ENCODE measurements around the gene HPCAL4. TPM values are rescaled to one million over a fixed set of nuclear protein-coding genes. Genes with fewer than 3 reads are reported as not detected.
A peak's percentile ranks its signal among the peaks of the same experiment; 100 is the strongest.

The HPCAL4 gene
- total RNA-seq, 1 donor from 2014 or later, result 4.4 TPM

DNA sequence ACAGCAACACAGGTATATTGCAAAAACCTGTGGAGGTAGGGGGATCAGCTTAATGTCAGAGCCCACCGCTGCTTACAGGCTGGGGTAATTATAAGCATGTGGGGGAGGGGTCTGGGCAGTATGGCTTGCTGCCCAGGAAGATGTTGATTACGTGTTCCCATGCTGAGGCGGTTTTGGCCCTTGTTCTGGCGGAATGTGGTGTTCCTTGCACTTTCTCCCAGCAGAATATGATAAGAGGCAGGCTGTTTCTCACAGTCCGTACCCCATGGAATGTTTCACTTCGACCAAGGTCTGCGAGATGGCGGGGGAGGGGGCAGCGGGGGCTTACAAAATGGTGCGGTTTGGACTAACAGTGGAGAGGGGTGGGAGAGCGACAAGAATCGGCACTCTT lies 9.8 kb upstream of the HPCAL4 start:
- DNase-seq (ENCODE audit: low read depth), result peak; percentile 47

DNA sequence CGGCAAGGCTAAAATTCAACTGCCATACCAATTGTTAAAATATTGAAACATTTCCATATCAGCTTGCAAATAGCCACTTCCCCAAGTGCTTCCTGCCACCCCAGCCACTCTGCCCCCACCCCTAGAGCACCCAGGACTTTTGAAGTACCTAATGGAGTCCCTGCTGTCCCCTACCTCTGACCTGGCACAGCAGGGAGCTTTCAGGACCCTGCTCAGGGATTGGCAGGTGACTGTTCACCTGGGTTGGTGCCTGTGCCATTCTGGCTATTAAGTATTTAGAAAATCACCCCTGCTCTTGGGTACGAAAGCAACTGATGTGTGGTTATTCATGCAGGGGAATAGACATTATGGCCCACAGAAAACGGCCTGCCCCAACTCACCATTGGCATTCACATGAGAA lies 9.1 kb upstream of the HPCAL4 start:
- DNase-seq (ENCODE audit: low read depth), result no peak

DNA sequence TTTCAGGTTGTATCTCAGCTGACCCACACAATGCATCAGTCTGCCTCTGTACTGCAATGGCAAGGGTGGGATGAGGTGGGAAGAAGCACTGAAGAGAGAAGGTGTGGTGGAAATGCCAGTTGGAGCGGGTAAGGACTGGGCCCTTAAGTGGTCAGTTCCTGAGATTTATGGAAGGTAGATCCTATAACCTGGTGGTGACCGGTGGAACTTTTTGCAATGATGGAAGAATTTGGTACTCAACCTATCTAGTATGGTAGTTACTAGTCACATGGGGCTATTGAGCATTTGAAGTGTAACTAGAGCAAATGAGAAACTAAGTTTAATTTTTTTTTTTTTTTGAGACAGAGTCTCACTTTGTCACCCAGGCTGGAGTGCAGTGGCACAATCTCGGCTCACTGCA lies 8.2 kb upstream of the HPCAL4 start:
- no peak for DNase-seq (ENCODE audit: low read depth)

DNA sequence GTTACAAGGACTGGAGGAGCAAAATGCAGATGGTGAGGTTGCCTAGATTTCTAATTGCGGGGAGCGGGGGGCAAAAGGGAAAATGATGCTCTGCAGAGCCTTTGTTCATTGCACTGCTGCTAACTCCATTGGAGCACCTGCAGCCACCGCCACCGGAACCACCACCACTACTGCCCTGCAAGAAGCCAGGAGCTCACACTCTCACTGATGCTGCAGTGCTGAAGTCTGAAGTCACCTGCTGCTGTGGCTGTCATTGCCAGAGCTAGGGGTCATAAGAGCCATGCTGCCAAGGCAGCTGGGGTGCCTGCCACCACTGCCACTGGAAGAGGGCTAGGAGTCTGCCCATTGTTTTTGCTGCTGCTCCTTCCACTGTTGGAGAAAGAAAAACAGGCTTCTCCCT lies 7.3 kb upstream of the HPCAL4 start:
- no peak for DNase-seq (ENCODE audit: low read depth)

DNA sequence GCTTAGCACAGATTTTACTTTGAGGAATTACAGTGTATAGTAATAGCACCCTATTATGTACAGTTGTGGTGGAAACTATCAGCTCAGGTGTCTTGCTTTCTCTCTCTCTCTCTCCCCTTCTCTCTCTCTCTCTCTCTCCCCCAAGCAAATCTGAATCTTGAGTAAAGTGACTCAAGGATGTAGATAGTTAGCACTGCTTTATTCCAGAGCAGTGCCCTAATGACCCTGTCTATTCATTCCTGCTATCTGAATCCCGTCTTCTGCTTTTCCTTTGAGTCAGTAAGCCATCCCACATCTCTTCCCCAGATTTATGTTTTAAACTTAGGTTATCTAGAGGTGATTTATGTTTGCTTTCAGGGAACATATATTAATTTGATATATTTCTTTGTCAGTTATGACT lies 5.2 kb upstream of the HPCAL4 start:
- no peak for DNase-seq (ENCODE audit: low read depth)

DNA sequence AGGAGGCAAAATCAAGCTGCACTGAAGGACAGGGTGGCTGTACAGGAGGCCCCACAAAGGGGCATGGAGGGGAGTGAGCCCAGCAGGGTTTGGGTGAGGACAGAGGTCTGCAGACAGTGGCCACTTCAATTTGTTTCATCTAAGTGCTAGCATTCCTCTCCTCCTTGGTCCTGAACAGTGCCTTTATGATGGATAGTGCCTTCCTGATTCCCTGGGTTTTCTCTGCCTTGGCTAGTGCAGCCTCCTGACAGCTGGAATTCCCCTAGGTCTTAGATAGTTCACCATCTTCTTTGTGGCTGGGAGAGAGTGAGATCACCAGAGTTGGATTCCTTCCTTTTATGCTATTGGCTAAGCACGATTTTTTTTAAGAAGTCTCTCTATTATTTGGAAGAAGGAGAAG lies 3.8 kb upstream of the HPCAL4 start:
- DNase-seq (ENCODE audit: low read depth), result no peak

DNA sequence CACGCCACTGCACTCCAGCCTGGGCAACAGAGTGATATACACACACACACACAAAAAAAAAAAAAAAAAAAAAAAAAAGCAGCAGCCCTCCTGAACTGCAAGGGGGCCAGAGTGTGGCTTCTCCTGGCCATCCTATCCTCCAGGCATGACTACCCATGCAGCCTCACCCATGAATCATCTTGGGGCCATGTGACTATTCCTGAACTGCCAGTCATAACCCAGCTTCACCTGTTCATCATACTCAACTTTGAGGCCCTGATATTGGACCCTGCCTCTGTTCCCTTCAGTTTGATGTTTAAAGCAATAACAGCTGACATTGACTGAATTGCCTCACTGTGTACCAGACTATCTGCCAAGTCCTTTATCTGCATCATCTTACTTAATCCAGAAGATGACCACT lies 2.8 kb upstream of the HPCAL4 start:
- DNase-seq (ENCODE audit: low read depth), result peak; percentile 13

DNA sequence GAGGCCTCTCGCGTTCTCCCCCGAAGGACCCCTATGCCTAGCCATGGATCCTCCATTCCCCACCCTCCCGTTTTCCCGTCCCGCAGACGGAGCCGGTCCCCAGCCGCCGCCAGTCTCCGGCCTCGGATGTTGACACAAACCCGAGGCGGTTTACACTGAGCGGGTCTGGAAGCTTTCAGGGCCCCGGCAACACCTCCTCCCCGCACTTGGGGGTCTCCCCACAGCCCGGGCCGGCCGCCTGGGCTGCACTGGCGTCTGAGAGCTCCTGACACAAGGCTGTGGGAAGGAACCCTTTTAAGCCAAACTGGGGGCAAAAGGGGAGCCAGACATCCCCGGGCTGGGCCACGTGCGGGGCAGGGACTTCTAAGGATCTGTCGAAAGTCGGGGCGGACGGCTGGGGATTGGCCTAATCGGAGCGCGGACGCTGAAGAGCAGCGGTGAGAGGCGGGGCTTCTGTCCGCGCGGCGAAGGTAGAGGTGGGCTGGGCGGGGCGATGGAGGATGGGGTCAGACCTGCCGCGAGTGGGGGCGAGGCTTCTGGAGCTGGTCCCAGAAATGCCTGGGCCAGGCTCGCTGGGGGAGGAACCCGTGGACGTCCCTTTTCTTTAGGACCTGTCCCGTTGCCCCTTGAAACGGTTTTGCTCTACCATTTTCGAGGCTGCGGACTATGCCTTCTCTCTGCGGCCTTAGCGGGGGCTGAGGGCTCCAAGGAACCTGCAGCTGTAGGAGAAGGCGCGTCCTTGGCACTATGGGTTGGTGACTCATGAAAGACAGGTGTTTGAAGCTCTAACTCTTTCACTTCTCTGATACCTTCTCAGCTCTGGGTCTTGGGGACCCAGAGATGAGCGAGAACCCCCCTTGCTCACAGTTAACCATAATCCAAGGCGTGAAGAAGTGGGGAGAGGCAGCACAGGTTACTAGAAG lies 1.2 kb upstream of the HPCAL4 start:
- no peak for DNase-seq (ENCODE audit: low read depth)

DNA sequence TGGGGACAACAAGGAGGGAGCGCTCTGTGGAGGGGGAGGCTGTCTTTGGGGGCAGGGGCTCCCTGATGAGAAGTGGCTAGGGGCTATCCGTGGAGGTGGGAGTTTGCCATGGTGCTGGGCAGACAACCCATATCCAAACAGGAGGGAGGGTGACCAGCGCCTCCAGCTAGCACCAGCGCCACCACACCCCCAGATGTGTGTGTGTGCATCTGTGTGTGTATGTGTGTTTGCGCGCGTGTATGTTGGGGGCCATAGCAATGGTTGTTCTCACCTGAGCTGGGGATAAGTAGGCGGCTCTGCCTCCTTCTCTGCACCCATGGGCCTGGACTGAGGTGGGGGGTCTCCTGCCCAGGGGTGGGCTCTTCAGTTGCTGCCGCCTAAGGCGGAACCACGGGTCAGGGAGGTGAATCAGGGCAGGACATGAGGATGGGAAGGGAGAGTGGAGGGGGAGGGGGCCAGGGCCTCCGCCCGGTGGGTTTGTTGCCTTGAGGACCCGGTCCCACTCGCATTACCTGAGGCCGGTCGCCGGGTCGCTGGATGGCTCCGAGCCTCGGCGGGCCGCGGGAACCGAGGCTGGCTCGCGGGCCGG lies 345 bp downstream of the HPCAL4 start:
- DNase-seq (ENCODE audit: low read depth), result no peak

DNA sequence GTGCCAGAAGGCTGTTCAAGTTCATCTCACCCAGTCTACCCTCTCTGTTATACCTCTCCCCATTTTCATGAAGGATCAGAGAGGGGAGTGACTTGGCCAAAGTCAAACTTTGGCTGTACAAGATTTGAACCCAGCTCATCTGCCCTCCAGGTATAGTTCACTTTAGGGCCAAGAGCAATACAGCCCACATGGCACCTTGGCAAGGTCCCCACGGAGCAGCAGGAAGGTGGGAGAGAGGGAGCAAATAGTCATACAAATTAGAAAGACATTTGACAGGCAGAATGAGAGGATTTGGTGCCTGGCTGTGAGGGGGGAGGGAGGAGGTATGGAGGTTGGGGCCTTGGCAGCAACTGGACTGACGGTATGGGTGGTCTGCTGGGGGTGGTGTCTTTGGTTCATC lies 1.0 kb downstream of the HPCAL4 start:
- DNase-seq (ENCODE audit: low read depth), result no peak

DNA sequence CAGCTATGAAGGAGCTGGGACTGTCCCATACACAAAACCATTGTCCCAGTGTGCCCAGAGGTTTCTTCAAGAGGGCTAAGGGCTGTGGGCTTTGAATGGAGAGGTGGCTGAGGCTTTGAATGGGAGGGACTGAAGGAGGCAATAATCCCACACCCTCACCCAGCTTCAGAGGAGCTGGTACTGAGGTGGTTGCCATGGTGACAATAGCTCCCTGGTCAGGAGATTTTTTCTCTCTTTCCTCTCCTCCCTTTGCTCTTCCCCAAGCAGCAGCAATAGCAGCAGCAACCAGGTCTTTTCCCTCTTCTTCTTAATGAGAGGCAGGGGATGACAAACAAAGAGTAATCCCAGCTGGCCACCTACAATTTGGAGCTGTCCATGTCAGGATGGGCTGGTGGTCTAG lies 1.6 kb downstream of the HPCAL4 start:
- DNase-seq (ENCODE audit: low read depth), result no peak

DNA sequence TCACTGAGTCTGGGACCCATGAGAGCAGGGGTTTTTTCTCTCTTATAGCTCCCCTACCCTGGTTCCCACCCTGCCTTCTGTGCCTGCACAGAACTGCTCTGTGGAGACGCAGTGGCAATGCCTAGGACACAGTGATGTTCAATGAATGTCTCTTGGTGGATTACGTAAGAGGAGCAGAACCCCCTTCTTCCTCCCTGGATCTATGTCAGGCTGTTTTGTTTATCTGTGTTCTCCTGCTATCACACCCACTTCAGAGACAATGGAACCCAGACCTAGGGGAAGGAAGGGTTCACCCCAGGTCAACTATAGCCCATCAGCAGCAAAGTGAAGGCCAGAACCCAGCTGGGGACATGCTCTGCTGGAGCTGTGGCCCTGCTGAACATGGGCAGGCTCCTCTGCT lies 2.0 kb downstream of the HPCAL4 start:
- no peak for DNase-seq (ENCODE audit: low read depth)

DNA sequence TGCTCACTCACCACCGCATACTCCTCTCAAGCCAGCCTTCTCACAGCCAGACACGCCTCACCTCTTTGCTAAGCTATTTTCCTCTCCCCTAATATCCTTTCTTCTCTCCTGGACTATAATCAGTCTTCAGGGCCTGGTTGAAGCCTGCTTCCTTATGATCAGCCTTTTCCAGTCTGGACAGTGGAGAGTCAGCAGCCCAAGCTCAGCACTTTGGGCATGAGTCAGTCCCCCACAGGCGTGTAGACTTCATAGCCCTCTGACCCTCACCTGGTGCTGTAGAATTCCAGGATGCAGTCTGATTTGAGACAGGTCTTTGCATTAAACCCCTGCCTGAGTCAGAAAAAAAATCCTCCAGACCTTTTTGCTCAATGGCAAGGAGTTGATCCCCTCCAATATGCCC lies 2.5 kb downstream of the HPCAL4 start:
- DNase-seq (ENCODE audit: low read depth), result peak; percentile 70

DNA sequence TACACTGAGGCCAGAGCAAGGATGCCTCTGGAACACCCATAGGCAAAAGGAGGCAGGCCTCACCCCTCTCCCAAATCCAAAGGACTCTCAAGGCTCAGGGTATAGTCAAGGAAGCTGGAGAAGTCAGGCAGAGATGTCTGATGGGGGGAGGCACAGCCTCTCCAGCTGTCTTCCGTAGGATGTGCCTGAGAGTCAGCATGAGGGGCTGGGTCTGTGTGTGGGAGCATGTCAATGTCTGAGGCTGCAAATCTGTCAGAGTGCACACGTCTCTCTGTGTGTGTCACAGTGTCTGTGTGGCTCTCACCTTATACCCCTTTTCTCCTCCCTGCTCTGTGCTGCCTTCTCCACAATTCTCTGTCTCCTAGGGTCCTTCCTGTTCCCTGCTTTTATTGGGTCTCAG lies 4.0 kb downstream of the HPCAL4 start:
- DNase-seq (ENCODE audit: low read depth), result no peak

DNA sequence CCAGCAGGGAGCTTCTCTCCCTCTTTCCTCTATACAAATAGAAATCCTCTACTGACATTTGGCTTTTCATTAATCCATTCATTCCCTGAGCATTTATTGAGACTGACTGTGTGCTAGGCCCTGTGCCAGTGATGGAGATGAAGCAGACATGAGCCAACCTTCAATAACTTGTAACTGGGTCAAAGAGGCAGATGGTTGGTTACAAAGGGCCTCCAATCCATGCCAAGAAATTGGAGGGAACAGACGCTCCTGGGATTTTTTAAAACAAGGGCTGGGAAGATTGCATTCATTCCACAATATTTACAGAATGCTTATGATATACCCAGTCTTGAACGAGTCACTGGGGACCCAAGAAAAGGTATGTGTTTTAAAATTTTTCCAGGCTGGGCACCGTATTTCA lies 6.2 kb downstream of the HPCAL4 start:
- DNase-seq (ENCODE audit: low read depth), result no peak

DNA sequence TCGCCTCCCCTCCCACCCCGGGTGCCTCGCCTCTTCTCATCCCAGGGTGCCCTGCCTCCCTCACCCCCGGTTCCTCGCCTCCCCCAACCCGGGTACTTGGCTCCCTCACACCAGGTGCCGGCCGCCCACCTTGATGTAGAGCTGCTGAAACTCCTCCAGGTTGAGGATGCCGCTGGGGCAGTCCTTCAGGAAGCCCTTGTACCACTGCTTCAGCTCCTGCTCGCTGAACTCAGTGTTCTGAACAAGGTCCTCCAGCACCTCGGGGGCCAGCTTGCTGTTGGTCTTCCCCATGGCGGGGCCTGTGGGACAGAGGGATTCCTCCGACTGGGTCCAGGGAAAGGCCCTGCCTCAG lies 6.9 kb downstream of the HPCAL4 start:
- DNase-seq (ENCODE audit: low read depth), result no peak

DNA sequence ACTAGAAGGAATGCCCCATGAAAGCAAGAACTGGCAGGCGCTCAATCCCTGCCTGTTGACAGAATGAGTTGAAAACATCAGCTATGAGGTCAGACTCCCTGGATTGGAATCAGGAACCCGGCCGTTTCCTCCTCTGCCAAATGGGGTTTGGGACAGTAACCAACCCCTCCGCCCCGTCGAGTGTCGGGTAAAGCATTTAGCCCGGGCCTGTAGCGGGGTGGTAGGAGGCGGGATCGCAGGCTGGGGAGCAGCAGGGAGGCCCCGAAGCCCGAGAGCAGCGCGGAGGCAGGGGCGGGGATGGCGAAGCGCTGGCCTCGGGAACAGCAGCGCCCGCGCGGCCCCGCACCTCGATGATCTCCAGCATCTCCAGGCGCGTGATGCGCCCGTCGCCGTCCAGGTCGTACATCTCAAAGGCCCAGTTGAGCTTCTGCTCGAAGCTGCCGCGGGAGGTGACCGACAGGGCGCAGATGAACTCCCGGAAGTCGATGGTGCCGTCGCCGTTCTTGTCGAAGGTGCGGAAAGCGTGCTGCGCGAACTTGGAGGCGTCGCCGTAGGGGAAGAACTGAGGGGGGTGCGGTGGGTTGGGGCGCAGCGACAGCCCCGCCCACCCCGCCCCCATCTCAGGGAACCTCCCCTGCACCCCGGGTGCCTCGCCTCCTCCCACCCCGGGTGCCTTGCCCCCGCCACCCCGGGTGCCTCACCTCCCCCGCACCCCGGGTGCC lies 7.5 kb downstream of the HPCAL4 start:
- DNase-seq (ENCODE audit: low read depth), result no peak

DNA sequence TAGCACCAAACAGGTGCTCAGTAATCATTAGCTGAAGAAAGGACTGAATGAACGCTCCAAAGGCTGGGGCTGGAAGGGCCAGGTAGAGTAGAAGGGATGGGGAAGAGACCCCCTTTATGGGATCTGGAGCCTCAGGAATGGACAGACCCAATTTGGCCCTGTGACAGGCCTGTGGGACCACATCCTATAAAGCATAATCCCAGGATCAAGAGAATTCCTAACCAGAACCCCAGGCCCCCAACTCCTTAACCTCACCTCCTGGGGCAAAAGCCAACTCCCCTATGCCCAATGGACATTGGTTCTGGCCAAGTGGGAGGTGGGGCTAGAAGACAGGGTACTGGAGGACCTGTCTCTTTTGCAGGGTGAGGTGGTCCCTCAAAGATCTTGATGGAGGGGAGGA lies 9.2 kb downstream of the HPCAL4 start:
- DNase-seq (ENCODE audit: low read depth), result no peak

DNA sequence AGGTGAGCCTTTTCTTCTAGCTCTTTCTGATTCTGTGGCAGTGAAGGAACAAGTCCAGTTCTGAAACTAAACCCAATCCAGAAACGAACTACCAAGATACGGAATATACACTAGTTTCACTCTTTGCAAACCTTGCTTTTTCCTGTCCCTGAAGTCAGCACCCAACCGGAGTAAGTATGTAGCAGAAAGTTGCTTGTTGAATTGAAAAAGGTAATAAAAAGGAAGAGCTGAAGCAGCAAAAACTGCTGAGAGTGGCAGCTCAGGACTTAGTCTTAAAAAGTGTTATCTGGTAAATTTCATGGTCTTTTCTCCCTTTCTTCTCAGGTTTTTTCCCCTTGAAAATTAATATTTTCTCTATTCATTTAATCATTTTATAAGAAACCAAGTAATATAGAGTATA lies 9.9 kb downstream of the HPCAL4 start:
- no peak for DNase-seq (ENCODE audit: low read depth)

DNA sequence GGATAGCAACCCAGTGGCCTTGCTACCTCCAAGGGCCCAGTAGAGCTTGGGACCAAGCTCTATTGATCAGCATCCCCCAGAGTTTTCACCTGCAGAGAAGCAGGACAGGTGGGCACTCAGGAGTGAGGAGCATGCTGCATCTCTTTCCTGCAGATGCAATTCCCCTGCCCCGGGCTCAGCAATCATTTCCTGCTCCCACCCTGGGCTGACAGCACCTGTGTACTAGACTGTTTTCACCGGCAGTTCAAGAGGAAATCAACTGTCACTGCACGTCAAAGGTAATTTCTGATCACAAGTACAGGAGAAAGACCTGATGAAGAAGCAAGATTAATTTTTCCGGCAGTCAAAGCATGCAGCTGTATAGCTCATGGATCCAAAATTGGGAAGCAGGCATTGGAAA lies 10.5 kb downstream of the HPCAL4 start:
- DNase-seq (ENCODE audit: low read depth), result no peak

DNA sequence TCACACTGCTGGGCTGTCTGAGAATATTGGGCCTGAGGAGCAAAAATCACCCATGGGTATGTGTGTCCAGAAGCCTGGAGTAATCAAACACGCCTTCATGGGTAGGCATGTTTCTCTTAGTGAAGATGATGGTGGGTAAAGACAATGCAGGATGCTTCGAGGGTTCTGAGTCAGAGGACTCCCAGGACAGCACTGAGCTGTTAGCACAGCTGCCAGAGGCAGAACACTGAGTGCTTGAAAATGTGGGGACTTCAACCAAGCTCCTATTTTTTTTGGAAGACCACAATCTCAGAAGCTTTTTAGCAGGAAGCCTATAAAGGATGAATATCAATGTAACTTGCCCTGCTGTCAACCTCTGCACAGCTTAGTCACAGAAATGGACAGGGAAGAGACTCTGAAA lies 11.4 kb downstream of the HPCAL4 start:
- no peak for DNase-seq (ENCODE audit: low read depth)

DNA sequence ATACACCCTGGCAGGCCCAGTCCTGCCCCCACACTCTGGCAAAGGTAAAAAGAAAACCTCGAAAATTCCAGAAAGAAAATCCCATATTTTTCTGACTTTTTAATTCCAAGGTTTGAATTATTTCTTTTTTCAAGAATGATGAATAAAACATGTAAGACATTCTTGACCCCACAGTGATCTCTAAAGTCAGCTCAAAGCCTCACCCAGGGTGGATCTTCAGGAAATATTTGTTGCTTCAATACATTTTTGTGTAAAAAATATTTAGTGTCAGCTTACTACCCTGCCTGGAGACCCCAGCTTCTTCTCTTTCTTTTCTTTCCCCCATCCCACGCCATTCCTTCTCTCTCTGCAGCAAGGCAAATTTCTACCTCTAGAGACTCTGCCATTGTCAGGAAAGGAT lies 12.3 kb downstream of the HPCAL4 start:
- no peak for DNase-seq (ENCODE audit: low read depth)

DNA sequence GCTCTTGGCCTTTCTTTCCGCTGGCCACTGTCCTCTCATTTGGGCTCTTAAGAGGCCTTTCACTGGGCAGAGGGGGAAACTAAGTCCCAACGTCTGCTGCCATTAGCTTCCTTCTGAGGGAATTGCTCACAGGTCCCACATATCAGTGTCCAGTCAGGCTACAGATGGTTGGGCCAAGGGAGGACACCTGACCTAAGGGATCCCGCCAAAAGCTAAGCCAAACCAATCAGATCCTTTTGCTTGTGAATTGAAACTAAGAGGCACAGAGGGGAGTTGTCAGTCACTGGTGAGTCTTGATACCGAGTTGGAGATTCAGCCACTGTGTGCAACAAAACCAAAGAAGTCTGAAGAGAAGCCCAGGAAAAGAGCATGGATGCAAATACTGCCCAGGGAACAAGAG lies 13.6 kb downstream of the HPCAL4 start:
- DNase-seq (ENCODE audit: low read depth), result no peak

Data from renal cortical epithelial cell (primary cell).